IMR-90 (cell line): Measurements from ENCODE around the gene CASZ1. TPM values are rescaled to one million over a fixed set of nuclear protein-coding genes. Genes with fewer than 3 reads are reported as not detected.

Source experiments
- ATAC-seq: fragments of 200-7000 bp; cut with Tn5 transposase; 2 replicates; pipeline ENCODE4 v1.9.1; 2020; ENCODE audit warnings: low read depth, mild to moderate bottlenecking, moderate library complexity
- BruUV-seq: library from RNA; stranded (reverse); fragments of 400-500 nt; replicated peaks from 2 replicates; lab custom pipeline; 2021; lab: Mats Ljungman, UMichigan
- CTCF ChIA-PET: fragments of 300-600 bp; formaldehyde crosslinking; extraction: SDS; loops from one replicate; lab custom pipeline; 2021; ENCODE audit warnings: antibody characterized with exemption; lab: Yijun Ruan, JAX
- POLR2A ChIA-PET: fragments of 300-600 bp; sonication (Branson Sonifier 250); formaldehyde crosslinking; loops from one replicate; lab custom pipeline; 2022; ENCODE audit warnings: antibody characterized with exemption; ENCODE audit not compliant: unreplicated experiment; lab: Charles Lee
- DNase-seq: peaks from one replicate; pipeline ENCODE4 v3.0.0; 2013
- H2AFZ ChIP-seq: replicated peaks from 2 replicates; pipeline ENCODE3; 2013; ENCODE audit warnings: low read length, mild to moderate bottlenecking; ENCODE audit not compliant: poor library complexity
- H2AK5ac ChIP-seq: 2 replicates; pipeline ENCODE4 v1.6.1; 2013; ENCODE audit warnings: low read depth, low read length, inconsistent platforms
- H2AK9ac ChIP-seq: replicated peaks from 2 replicates; pipeline ENCODE3; 2013; ENCODE audit warnings: mild to moderate bottlenecking, low read depth, low read length, moderate library complexity; ENCODE audit not compliant: poor library complexity
- H2BK120ac ChIP-seq: 2 replicates; pipeline ENCODE4 v1.6.1; 2013; ENCODE audit warnings: low read depth, low read length, inconsistent platforms
- H2BK15ac ChIP-seq: 3 replicates; pipeline ENCODE4 v1.6.1; 2013; ENCODE audit warnings: low read depth, low read length, inconsistent platforms
- H2BK20ac ChIP-seq: 2 replicates; pipeline ENCODE4 v1.6.1; 2013; ENCODE audit warnings: low read depth, mild to moderate bottlenecking, inconsistent platforms, low read length, moderate library complexity
- H2BK5ac ChIP-seq: 2 replicates; pipeline ENCODE4 v1.6.1; 2013; ENCODE audit warnings: mild to moderate bottlenecking, low read depth, low read length, inconsistent platforms; ENCODE audit not compliant: poor library complexity, severe bottlenecking
- H3K14ac ChIP-seq: replicated peaks from 2 replicates; pipeline ENCODE4 v1.6.1; 2013; ENCODE audit warnings: low read depth, low read length, inconsistent platforms
- H3K18ac ChIP-seq: 2 replicates; pipeline ENCODE4 v1.6.1; 2013; ENCODE audit warnings: low read depth, low read length, control low read depth
- H3K23ac ChIP-seq: 2 replicates; pipeline ENCODE4 v1.6.1; 2013; ENCODE audit warnings: low read depth, low read length, inconsistent platforms
- H3K27ac ChIP-seq: 2 replicates; pipeline ENCODE4 v1.5.1; 2013; ENCODE audit warnings: mild to moderate bottlenecking, control low read depth, low read length; ENCODE audit not compliant: insufficient read depth
- H3K27me3 ChIP-seq: 2 replicates; pipeline ENCODE4 v1.6.1; 2013; ENCODE audit warnings: low read length; ENCODE audit not compliant: control insufficient read depth, insufficient read depth
- H3K36me3 ChIP-seq: 2 replicates; pipeline ENCODE4 v1.6.1; 2013; ENCODE audit warnings: low read length, mixed read lengths; ENCODE audit not compliant: control insufficient read depth, insufficient read depth
- H3K4ac ChIP-seq: 2 replicates; pipeline ENCODE4 v1.6.1; 2013; ENCODE audit warnings: low read depth, low read length, inconsistent platforms
- H3K4me1 ChIP-seq: 2 replicates; pipeline ENCODE4 v1.6.1; 2013; ENCODE audit warnings: low read length, mixed read lengths; ENCODE audit not compliant: control insufficient read depth, insufficient read depth
- H3K4me2 ChIP-seq: 2 replicates; pipeline ENCODE4 v1.6.1; 2013; ENCODE audit warnings: low read depth, mild to moderate bottlenecking, control low read depth, low read length, moderate library complexity
- H3K4me3 ChIP-seq: 2 replicates; pipeline ENCODE4 v1.5.1; 2013; ENCODE audit warnings: low read depth, mild to moderate bottlenecking, control low read depth, low read length, moderate library complexity; ENCODE audit not compliant: insufficient read depth
- H3K56ac ChIP-seq: 2 replicates; pipeline ENCODE4 v1.6.1; 2013; ENCODE audit warnings: low read length, inconsistent platforms; ENCODE audit not compliant: insufficient read depth; ENCODE audit errors: extremely low read depth
- H3K79me1 ChIP-seq, 2 experiments: 2 replicates each; pipeline ENCODE4 v1.6.1; 2013; ENCODE audit warnings: low read length in 2 of 2, inconsistent platforms in 1 of 2, low read depth in 1 of 2
- H3K9ac ChIP-seq: 2 replicates; pipeline ENCODE4 v1.6.1; 2013; ENCODE audit warnings: low read depth, low read length, control low read depth
- H3K9me1 ChIP-seq: 2 replicates; pipeline ENCODE4 v1.6.1; 2013; ENCODE audit warnings: low read length, inconsistent platforms; ENCODE audit not compliant: insufficient read depth
- H3K9me3 ChIP-seq: 2 replicates; pipeline ENCODE4 v1.6.1; 2013; ENCODE audit warnings: low read length; ENCODE audit not compliant: control insufficient read depth, insufficient read depth
- H4K20me1 ChIP-seq: 2 replicates; pipeline ENCODE4 v1.6.1; 2013; ENCODE audit warnings: low read length, inconsistent platforms; ENCODE audit not compliant: insufficient read depth
- H4K5ac ChIP-seq: 2 replicates; pipeline ENCODE4 v1.6.1; 2013; ENCODE audit warnings: mild to moderate bottlenecking, low read depth, low read length, control low read depth
- H4K8ac ChIP-seq, 2 experiments: 2 replicates each; pipeline ENCODE4 v1.6.1; 2013; ENCODE audit warnings: low read depth in 2 of 2, low read length in 2 of 2, control low read depth in 1 of 2, inconsistent platforms in 1 of 2
- H4K91ac ChIP-seq: 2 replicates; pipeline ENCODE4 v1.6.1; 2013; ENCODE audit warnings: low read depth, low read length, inconsistent platforms; ENCODE audit not compliant: insufficient read depth
- CEBPB ChIP-seq: IDR thresholded peaks from 2 replicates; pipeline ENCODE4 v1.6.1; 2012; ENCODE audit warnings: low read depth, low read length, improper control_type of control experiment
- NFE2L2 ChIP-seq: fragments of 150-350 bp; IDR thresholded peaks from 2 replicates; pipeline ENCODE4 v1.6.1; 2016; ENCODE audit warnings: low read depth, mild to moderate bottlenecking, low read length
- POLR2A ChIP-seq: IDR thresholded peaks from 2 replicates; pipeline ENCODE4 v1.6.1; 2012; ENCODE audit warnings: mild to moderate bottlenecking, low read depth, low read length
- WGBS, 2 experiments: methylation state at CpG; one replicate each; pipeline versions ENCODE4 v1.1.5 to v1.1.7; 2013; ENCODE audit warnings: missing lambda C conversion rate in 2 of 2; ENCODE audit not compliant: insufficient read length in 1 of 2; ENCODE audit errors: extremely low coverage in 2 of 2; 5-methylcytosine and 5-hydroxymethylcytosine counted together
- dilution Hi-C: fragments of 300-500 bp; cut with HindIII; formaldehyde crosslinking; loops from one replicate; pipeline ENCODE4 v1.14.3; 2018; ENCODE audit warnings: low sequenced_read_pairs; ENCODE audit not compliant: unreplicated experiment
- in situ Hi-C: fragments of 300-500 bp; cut with MboI; formaldehyde crosslinking; loops from 3 replicates; pipeline ENCODE4 v1.14.3; 2019; ENCODE audit warnings: low sequenced_read_pairs, inconsistent platforms, mixed read lengths
- intact Hi-C: fragments of 100-400 bp; cut with micrococcal nuclease; formaldehyde crosslinking; loops from 2 replicates; pipeline ENCODE4 v1.10.0; 2022
- polyA plus RNA-seq, 3 experiments: library from polyadenylated mRNA; depleted of rRNA; stranded (reverse); fragments of >200 nt; gene quantifications; 2 replicates each; pipeline ENCODE4 v1.2.3, GENCODE V29; 2012; ENCODE audit warnings: low replicate concordance in 1 of 3
- total RNA-seq: library from RNA; depleted of rRNA; stranded (reverse); fragments of >200 nt; gene quantifications from 2 replicates; pipeline ENCODE4 v1.2.3, GENCODE V29; 2012
- TF ChIP-seq, protein P1 (sequence below): fragments of 150-350 bp; IDR thresholded peaks from 2 replicates; pipeline ENCODE4 v1.6.1; 2017; ENCODE audit warnings: mild to moderate bottlenecking, antibody characterized with exemption, low read length, low read depth

The CASZ1 gene
- total and polyA plus RNA-seq, 2 of the 4 experiments (the other 2 are of a cell fraction): 0.18 to 0.24 TPM

DNA sequence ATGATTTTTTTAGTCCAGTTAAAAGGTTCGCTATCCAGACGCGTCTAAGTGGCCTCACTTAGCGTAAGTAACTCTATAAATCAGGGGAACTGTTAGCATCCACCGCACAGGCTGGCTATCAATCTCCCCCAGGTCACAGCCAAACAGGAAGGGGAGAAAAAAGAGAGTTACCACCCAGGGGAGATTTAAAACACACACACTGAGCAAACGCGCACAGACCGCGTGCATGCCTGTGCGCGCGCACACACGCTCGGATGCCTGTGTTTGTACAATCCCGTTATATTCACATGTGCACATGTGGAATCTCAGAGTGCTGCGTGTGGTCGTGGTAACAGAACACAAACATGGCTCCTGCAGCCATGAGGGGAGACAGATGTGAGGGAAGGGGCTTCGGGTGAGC, 125.4 kb downstream of the CASZ1 start:
- no peaks in the 10 kb centered on the region for H3K79me1 ChIP-seq
- intact Hi-C loops: no loop called here
- ATAC-seq (no peak), DNase-seq (no peak)
- no peak overlapping the region for H4K8ac ChIP-seq
- H3K27me3 ChIP-seq: peaks cover 16% of the 10 kb centered on the region; the same call in 1 of the 2 replicates
- H2BK120ac ChIP-seq: no peak overlapping the region
- ChIA-PET CTCF (no interaction called here), POLR2A (no interaction called here)
- no peak overlapping the region for H2AFZ ChIP-seq
- BruUV-seq: no TSS peak
- H2BK5ac ChIP-seq: no peak overlapping the region
- H3K9me1 ChIP-seq: no peaks in the 10 kb centered on the region
- no peak overlapping the region for H3K56ac ChIP-seq
- H3K18ac ChIP-seq: no peak overlapping the region
- no peak overlapping the region for H3K4me3 ChIP-seq
- no peaks in the 10 kb centered on the region for H3K36me3 ChIP-seq
- no peak overlapping the region for H3K14ac ChIP-seq
- no peaks in the 10 kb centered on the region for H4K20me1 ChIP-seq
- H4K5ac ChIP-seq: no peak overlapping the region
- dilution Hi-C loops: no loop called here
- no peaks in the 10 kb centered on the region for H3K9me3 ChIP-seq
- no peaks in the 10 kb centered on the region; the same call in 1 of the 2 replicates for H3K4me1 ChIP-seq
- no peak overlapping the region for H4K91ac ChIP-seq
- 83% methylated on average over 5 of the region's 18 CpGs; no CpG with 5 or more reads in 1 of the 2 experiments for whole genome bisulfite sequencing, 2 experiments
- TF ChIP-seq CEBPB (no peak), NFE2L2 (no peak), POLR2A (no peak)
- TF ChIP-seq, protein P1, sequence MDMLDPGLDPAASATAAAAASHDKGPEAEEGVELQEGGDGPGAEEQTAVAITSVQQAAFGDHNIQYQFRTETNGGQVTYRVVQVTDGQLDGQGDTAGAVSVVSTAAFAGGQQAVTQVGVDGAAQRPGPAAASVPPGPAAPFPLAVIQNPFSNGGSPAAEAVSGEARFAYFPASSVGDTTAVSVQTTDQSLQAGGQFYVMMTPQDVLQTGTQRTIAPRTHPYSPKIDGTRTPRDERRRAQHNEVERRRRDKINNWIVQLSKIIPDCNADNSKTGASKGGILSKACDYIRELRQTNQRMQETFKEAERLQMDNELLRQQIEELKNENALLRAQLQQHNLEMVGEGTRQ: no peak
- H2AK9ac ChIP-seq: no peak overlapping the region
- H3K4ac ChIP-seq: no peak overlapping the region
- H2AK5ac ChIP-seq: no peak overlapping the region
- in situ Hi-C loops: no loop called here
- no peak overlapping the region for H3K23ac ChIP-seq
- H3K4me2 ChIP-seq: no peak overlapping the region
- H2BK20ac ChIP-seq: no peak overlapping the region
- no peak overlapping the region for H2BK15ac ChIP-seq
- H3K27ac ChIP-seq: no peak overlapping the region
- no peak overlapping the region for H3K9ac ChIP-seq
